ENCODE results near the gene TAGAP.

DNA sequence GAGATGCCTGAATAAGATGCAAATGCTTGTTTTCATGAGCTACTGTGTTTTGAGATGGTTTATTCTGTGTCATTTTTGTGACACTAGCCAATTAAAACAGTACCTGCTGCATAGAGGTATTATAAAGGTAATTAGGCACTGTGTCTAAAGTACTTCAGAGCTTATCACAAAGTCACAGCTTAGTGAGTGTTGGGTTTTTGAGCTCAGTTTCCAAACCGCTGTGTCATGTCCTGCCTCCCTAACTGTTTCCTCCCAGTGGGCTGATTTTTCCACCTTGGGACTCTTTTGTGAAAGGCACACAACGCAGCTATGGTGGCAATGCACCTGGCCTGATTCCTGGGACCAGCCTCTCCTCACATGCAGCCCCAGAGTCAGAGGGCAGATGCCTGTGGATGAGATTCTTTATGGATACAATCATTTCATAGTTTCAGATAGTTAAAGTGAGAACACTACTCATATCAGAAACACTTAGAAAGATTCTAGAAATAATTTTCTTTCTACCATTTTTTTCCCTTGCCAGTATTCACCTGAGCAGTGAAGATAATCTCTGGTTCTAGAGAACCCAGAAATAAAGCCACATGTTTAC lies 41.3 kb upstream of the TAGAP start:
- TF ChIP-seq, protein P1, sequence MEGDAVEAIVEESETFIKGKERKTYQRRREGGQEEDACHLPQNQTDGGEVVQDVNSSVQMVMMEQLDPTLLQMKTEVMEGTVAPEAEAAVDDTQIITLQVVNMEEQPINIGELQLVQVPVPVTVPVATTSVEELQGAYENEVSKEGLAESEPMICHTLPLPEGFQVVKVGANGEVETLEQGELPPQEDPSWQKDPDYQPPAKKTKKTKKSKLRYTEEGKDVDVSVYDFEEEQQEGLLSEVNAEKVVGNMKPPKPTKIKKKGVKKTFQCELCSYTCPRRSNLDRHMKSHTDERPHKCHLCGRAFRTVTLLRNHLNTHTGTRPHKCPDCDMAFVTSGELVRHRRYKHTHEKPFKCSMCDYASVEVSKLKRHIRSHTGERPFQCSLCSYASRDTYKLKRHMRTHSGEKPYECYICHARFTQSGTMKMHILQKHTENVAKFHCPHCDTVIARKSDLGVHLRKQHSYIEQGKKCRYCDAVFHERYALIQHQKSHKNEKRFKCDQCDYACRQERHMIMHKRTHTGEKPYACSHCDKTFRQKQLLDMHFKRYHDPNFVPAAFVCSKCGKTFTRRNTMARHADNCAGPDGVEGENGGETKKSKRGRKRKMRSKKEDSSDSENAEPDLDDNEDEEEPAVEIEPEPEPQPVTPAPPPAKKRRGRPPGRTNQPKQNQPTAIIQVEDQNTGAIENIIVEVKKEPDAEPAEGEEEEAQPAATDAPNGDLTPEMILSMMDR (IDR thresholded peaks at IDR 0.05; ENCODE audit: low read length), result no peak
- TF ChIP-seq EZH2 (IDR thresholded peaks at IDR 0.05; ENCODE audit: borderline replicate concordance, low read length), result no peak

All from OCI-LY1 (cell line).